ENCODE measurements around the gene MAP3K21. TPM values are rescaled to one million over a fixed set of nuclear protein-coding genes. Genes with fewer than 3 reads are reported as not detected.

Gene MAP3K21
- total RNA-seq, 1 experiment from 2014 or later = 18.3 TPM

DNA sequence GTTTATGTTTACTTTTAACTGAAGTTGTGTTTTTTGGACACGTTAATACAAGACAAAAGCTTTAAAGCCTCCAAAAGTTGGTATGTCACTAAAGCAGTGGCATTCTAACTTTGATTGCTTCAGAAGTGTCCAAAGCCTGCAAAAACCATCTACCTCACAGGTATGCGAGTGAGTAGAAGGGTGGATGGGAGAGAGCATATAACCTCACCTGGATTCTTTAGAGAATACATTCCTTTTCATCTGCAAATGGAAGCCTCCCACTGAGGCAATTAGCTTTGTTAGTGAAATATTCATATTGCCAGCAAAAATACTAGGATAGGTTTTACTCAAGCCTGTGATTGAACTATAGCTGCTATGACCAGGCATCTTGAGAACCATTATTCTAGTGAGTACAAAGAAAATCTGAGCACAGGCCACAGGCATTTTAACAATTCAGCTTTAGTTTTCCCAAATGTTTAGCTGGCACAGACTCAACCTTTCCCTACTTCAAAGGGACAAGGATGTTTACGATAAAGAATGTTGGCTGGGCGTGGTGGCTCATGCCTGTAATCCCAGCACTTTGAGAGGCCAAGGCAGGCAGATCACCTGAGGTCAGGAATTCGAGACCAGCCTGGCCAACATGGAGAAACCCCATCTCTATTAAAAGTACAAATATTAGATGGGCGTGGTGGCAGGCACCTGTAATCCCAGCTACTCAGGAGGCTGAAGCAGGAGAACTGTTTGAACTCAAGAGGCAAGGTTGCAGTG lies 39.7 kb downstream of the MAP3K21 start:
- peaks cover 15% of the 10 kb centered on the region; the same call in 1 of the 2 replicates for H3K79me2 ChIP-seq (ENCODE audit: low read depth)
- H3K4me1 ChIP-seq (replicated peaks; ENCODE audit: insufficient read depth) = peaks cover 26% of the 10 kb centered on the region
- H3K9me3 ChIP-seq (ENCODE audit: insufficient read depth, low read depth) = no peaks in the 10 kb centered on the region
- ChIA-PET POLR2A (ENCODE audit: unreplicated experiment) (interaction anchor here (0.5 to 1.0 kb wide), 5 partner anchors 41 to 1405 kb away, joined by 3 to 26 read pairs (median 6); no protein-coding TSS in a partner anchor), CTCF (interaction anchor here (0.6 to 0.7 kb wide), 3 partner anchors 11 to 341 kb away, joined by 3 to 5 read pairs (median 3); no protein-coding TSS in a partner anchor)
- H4K20me1 ChIP-seq (ENCODE audit: insufficient read depth) = no peaks in the 10 kb centered on the region
- H3F3A ChIP-seq (ENCODE audit: insufficient read depth, low read depth) = peaks cover 24% of the 10 kb centered on the region
- no TSS peak for BruUV-seq (replicated peaks)
- H3K36me3 ChIP-seq (ENCODE audit: low read depth) = no peaks in the 10 kb centered on the region
- H3K9me2 ChIP-seq (ENCODE audit: insufficient read depth) = no peaks in the 10 kb centered on the region
- H3K27ac ChIP-seq = peak overlapping the region; percentile 42
- intact Hi-C loops (cut with micrococcal nuclease; ENCODE audit: unreplicated experiment) = loop anchor here (5.0 to 10.0 kb wide), 2 partner anchors 65 to 538 kb away; partner anchors contain the start of gene SLC35F3
- no peak for TF ChIP-seq EZH2 (IDR thresholded peaks at IDR 0.05; ENCODE audit: low read depth)
- TF ChIP-seq, protein P1, sequence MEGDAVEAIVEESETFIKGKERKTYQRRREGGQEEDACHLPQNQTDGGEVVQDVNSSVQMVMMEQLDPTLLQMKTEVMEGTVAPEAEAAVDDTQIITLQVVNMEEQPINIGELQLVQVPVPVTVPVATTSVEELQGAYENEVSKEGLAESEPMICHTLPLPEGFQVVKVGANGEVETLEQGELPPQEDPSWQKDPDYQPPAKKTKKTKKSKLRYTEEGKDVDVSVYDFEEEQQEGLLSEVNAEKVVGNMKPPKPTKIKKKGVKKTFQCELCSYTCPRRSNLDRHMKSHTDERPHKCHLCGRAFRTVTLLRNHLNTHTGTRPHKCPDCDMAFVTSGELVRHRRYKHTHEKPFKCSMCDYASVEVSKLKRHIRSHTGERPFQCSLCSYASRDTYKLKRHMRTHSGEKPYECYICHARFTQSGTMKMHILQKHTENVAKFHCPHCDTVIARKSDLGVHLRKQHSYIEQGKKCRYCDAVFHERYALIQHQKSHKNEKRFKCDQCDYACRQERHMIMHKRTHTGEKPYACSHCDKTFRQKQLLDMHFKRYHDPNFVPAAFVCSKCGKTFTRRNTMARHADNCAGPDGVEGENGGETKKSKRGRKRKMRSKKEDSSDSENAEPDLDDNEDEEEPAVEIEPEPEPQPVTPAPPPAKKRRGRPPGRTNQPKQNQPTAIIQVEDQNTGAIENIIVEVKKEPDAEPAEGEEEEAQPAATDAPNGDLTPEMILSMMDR (conservative IDR thresholded peaks at IDR 0.05) = no peak
- peak; percentile 78 to 83 for DNase-seq
- H3K4me2 ChIP-seq = peak overlapping the region; percentile 17
- H2AFZ ChIP-seq = no peak overlapping the region
- H3K27me3 ChIP-seq (ENCODE audit: insufficient read depth, low read depth) = no peaks in the 10 kb centered on the region
- H3K4me3 ChIP-seq = no peak overlapping the region

DNA sequence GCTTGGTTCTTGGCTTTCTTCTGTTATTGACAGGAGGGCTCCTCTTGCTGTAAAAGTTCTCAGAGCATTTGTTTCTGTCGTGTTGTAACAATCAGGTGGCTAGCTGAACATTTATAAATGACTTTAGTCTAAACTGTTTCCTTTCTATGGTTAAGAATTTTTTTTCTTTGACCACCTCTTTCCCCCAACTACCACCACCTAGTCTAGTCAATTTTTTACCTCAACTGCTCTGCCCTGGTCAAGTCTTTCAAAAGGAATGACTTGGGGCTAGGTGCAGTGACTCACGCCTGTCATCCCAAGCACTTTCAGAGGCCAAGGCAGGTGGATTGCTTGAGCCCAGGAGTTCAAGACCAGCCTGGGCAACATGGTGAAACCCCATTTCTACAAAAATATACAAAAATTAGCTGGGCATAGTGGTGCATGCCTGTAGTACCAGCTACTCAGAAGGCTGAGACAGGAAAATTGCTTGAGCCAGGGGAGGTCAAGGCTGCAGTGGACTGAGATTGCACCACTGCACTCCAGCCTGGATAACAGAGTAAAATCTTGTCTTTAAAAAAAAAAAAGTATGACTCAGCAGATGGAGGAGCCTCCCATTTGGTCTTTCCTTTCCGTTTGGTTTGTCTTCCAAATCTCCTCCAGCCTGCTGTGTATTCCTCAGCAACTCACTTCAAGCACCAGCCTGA lies 40.7 kb downstream of the MAP3K21 start:
- Histone ChIP-seq H4K20me1 (ENCODE audit: insufficient read depth) (no peaks in the 10 kb centered on the region), H3K27ac (peak overlapping the region; percentile 42), H3K9me3 (ENCODE audit: insufficient read depth, low read depth) (no peaks in the 10 kb centered on the region), H3K4me1 (replicated peaks; ENCODE audit: insufficient read depth) (peaks cover 26% of the 10 kb centered on the region), H3K27me3 (ENCODE audit: insufficient read depth, low read depth) (no peaks in the 10 kb centered on the region), H3K4me2 (peak overlapping the region; percentile 17), H3F3A (ENCODE audit: insufficient read depth, low read depth) (peaks cover 24% of the 10 kb centered on the region), H3K36me3 (ENCODE audit: low read depth) (no peaks in the 10 kb centered on the region), H3K79me2 (ENCODE audit: low read depth) (peaks cover 15% of the 10 kb centered on the region; the same call in 1 of the 2 replicates), H3K9me2 (ENCODE audit: insufficient read depth) (no peaks in the 10 kb centered on the region), H2AFZ (no peak overlapping the region), H3K4me3 (no peak overlapping the region)
- POLR2A ChIA-PET (ENCODE audit: unreplicated experiment) = no interaction called here
- CTCF ChIA-PET = interaction anchor here (0.6 kb wide), 1 partner anchor 61 kb away, joined by 4 read pairs; no protein-coding TSS in a partner anchor
- intact Hi-C loops (cut with micrococcal nuclease; ENCODE audit: unreplicated experiment) = loop anchor here (5.0 to 10.0 kb wide), 2 partner anchors 66 to 537 kb away; partner anchors contain the start of gene SLC35F3
- DNase-seq = no peak
- no peak for TF ChIP-seq EZH2 (IDR thresholded peaks at IDR 0.05; ENCODE audit: low read depth)
- TF ChIP-seq, protein P1 (conservative IDR thresholded peaks at IDR 0.05) = no peak
- BruUV-seq (replicated peaks) = no TSS peak

- no peak for TF ChIP-seq EZH2 (IDR thresholded peaks at IDR 0.05; ENCODE audit: low read depth)
- TF ChIP-seq, protein P1 (conservative IDR thresholded peaks at IDR 0.05) = no peak
- H3K27me3 ChIP-seq (ENCODE audit: insufficient read depth, low read depth) = no peaks in the 10 kb centered on the region
- H4K20me1 ChIP-seq (ENCODE audit: insufficient read depth) = no peaks in the 10 kb centered on the region
- no peaks in the 10 kb centered on the region for H3K9me3 ChIP-seq (ENCODE audit: insufficient read depth, low read depth)
- no peak overlapping the region for H3K4me3 ChIP-seq
- no peak overlapping the region for H2AFZ ChIP-seq
- no peaks in the 10 kb centered on the region for H3K36me3 ChIP-seq (ENCODE audit: low read depth)
- intact Hi-C loops (cut with micrococcal nuclease; ENCODE audit: unreplicated experiment) = loop anchor here (5.0 to 10.0 kb wide), 2 partner anchors 66 to 536 kb away; partner anchors contain the start of gene SLC35F3
- no peak overlapping the region for H3K4me2 ChIP-seq
- peaks cover 26% of the 10 kb centered on the region for H3K4me1 ChIP-seq (replicated peaks; ENCODE audit: insufficient read depth)
- peaks cover 24% of the 10 kb centered on the region for H3F3A ChIP-seq (ENCODE audit: insufficient read depth, low read depth)
- peaks cover 15% of the 10 kb centered on the region; the same call in 1 of the 2 replicates for H3K79me2 ChIP-seq (ENCODE audit: low read depth)
- no peak overlapping the region for H3K27ac ChIP-seq
- no peaks in the 10 kb centered on the region for H3K9me2 ChIP-seq (ENCODE audit: insufficient read depth)
- ChIA-PET POLR2A (ENCODE audit: unreplicated experiment) (no interaction called here), CTCF (interaction anchor here (0.7 kb wide), 1 partner anchor 747 kb away, joined by 9 read pairs; no protein-coding TSS in a partner anchor)
- BruUV-seq (replicated peaks) = no TSS peak
- no peak for DNase-seq
Observed at GRCh38 chr1:233368789-233369130, 41.2 kb downstream of the MAP3K21 start.

Measured in PC-9 (cell line).